NCI-H187 (cell line): ENCODE data around the gene MPEG1.

Source experiments
- DNase-seq, 2 experiments: peaks; one replicate each; lab custom pipeline; 2025; lab: John Stamatoyannopoulos, UW

Gene MPEG1

GRCh38 chr11:59216641-59217564 lies 4.2 kb upstream of the MPEG1 start:
- DNase-seq: no peak

GRCh38 chr11:59214141-59214893 lies 1.6 kb upstream of the MPEG1 start:
- no peak for DNase-seq

GRCh38 chr11:59212222-59212621 lies 505 bp downstream of the MPEG1 start:
- DNase-seq: no peak

- no peak for DNase-seq
Measured at GRCh38 chr11:59208956-59209355, 3.8 kb downstream of the MPEG1 start.

- DNase-seq: no peak
Measured at GRCh38 chr11:59207988-59208451, 4.7 kb downstream of the MPEG1 start.

GRCh38 chr11:59206635-59207034 lies 6.1 kb downstream of the MPEG1 start:
- no peak for DNase-seq

GRCh38 chr11:59205648-59206047 lies 7.1 kb downstream of the MPEG1 start:
- no peak for DNase-seq

GRCh38 chr11:59204746-59205145 lies 8.0 kb downstream of the MPEG1 start:
- no peak for DNase-seq

GRCh38 chr11:59201353-59201752 lies 11.4 kb downstream of the MPEG1 start:
- DNase-seq: no peak

- no peak for DNase-seq
Measured at GRCh38 chr11:59200423-59200746, 12.3 kb downstream of the MPEG1 start.

GRCh38 chr11:59199546-59200422 lies 12.9 kb downstream of the MPEG1 start:
- DNase-seq: no peak

GRCh38 chr11:59198726-59199125 lies 14.0 kb downstream of the MPEG1 start:
- no peak for DNase-seq

- DNase-seq: no peak
Measured at GRCh38 chr11:59197991-59198390, 14.7 kb downstream of the MPEG1 start.

GRCh38 chr11:59196777-59197176 lies 15.9 kb downstream of the MPEG1 start:
- no peak for DNase-seq

- no peak for DNase-seq
Measured at GRCh38 chr11:59195586-59195985, 17.1 kb downstream of the MPEG1 start.

GRCh38 chr11:59193587-59194130 lies 19.1 kb downstream of the MPEG1 start:
- DNase-seq: no peak

GRCh38 chr11:59192446-59193020 lies 20.2 kb downstream of the MPEG1 start:
- DNase-seq: no peak

GRCh38 chr11:59191890-59192289 lies 20.8 kb downstream of the MPEG1 start:
- DNase-seq: no peak

GRCh38 chr11:59191095-59191494 lies 21.6 kb downstream of the MPEG1 start:
- no peak for DNase-seq

GRCh38 chr11:59189986-59190385 lies 22.7 kb downstream of the MPEG1 start:
- DNase-seq: no peak

- DNase-seq: no peak
Measured at GRCh38 chr11:59188954-59189353, 23.8 kb downstream of the MPEG1 start.

- no peak for DNase-seq
Measured at GRCh38 chr11:59187587-59187986, 25.1 kb downstream of the MPEG1 start.
